Stomach (tissue), 9 donors: Measurements from ENCODE around the gene HSPA12B. TPM values are rescaled to one million over a fixed set of nuclear protein-coding genes. Genes with fewer than 3 reads are reported as not detected.
A peak's percentile ranks its signal among the peaks of the same experiment; 100 is the strongest.

Source experiments
- DNase-seq, 2 donors: peaks; one replicate each; pipeline versions ENCODE4 v3.0.0 to v3.0.0-alpha.2; 2013 to 2019
- H3K27ac ChIP-seq, 5 donors: fragments of 200-600 bp in 4 of 5; sonication (generic) in 4 of 5; one replicate each; pipeline ENCODE4 v1.5.1; 2013 to 2019; ENCODE audit warnings: mild to moderate bottlenecking in 1 of 5, moderate library complexity in 1 of 5
- H3K27me3 ChIP-seq, 3 donors: fragments of 200-600 bp; sonication (generic); one replicate each; pipeline ENCODE4 v1.5.1; 2017 to 2019; ENCODE audit warnings: mixed run types in 1 of 3
- H3K36me3 ChIP-seq, 4 donors: fragments of 200-600 bp; sonication (generic); 1 replicate in 3 of 4; 2 replicates in 1 of 4; pipeline ENCODE4 v1.5.1; 2016 to 2019
- H3K4me1 ChIP-seq, 4 donors: fragments of 200-600 bp; sonication (generic); one replicate each; pipeline ENCODE4 v1.5.1; 2016 to 2019
- H3K4me3 ChIP-seq, 4 donors: fragments of 200-600 bp; sonication (generic) in 3 of 4; one replicate each; pipeline ENCODE4 v1.5.1; 2016 to 2019; ENCODE audit warnings: mild to moderate bottlenecking in 1 of 4
- H3K9me3 ChIP-seq, 4 donors: fragments of 200-600 bp; sonication (generic); one replicate each; pipeline ENCODE4 v1.5.1; 2016 to 2019
- CTCF ChIP-seq, 7 experiments: fragments of 450-650 bp in 4 of 7; fragments of 200-600 bp in 3 of 7; sonication (generic) in 3 of 7; IDR thresholded peaks; one replicate each; pipeline ENCODE4 v1.5.1; 2016 to 2019; ENCODE audit warnings: antibody characterized with exemption in 7 of 7, control low read depth in 2 of 7, mild to moderate bottlenecking in 1 of 7
- EP300 ChIP-seq: sonication (generic); formaldehyde crosslinking; IDR thresholded peaks from one replicate; pipeline ENCODE4 v1.6.1; 2017; ENCODE audit warnings: antibody characterized with exemption
- POLR2A ChIP-seq, 4 donors: fragments of 450-650 bp; IDR thresholded peaks; one replicate each; pipeline ENCODE4 v1.6.1; 2016; ENCODE audit warnings: antibody characterized with exemption in 4 of 4, control low read depth in 2 of 4, mild to moderate bottlenecking in 1 of 4, moderate library complexity in 1 of 4
- POLR2AphosphoS5 ChIP-seq, 3 donors: sonication (generic); formaldehyde crosslinking; IDR thresholded peaks; one replicate each; pipeline ENCODE4 v1.6.1; 2016; ENCODE audit warnings: antibody characterized with exemption in 3 of 3
- WGBS, 5 donors: extraction: QIAGEN DNeasy Blood & Tissue Kit in 3 of 5; methylation state at CpG; one replicate each; pipeline versions ENCODE4 v1.1.5 to v1.1.7; 2013 to 2018; 5-methylcytosine and 5-hydroxymethylcytosine counted together
- intact Hi-C: fragments of 100-400 bp; cut with DNase I; formaldehyde crosslinking; loops from one replicate; pipeline ENCODE4 v1.15.1; 2023; ENCODE audit warnings: low total_unique reads
- polyA plus RNA-seq, 3 donors: library from polyadenylated mRNA; stranded (reverse); fragments of 200-250 nt; gene quantifications; one replicate each; pipeline ENCODE4 v1.2.3, GENCODE V29; 2013
- total RNA-seq, 5 donors: library from RNA; depleted of rRNA; stranded (reverse); fragments of >200 nt; gene quantifications; one replicate each; pipeline versions ENCODE4 v1.1.0 to v1.2.3, GENCODE V29; 2014 to 2016
- donor health status: healthy with polysubstance abuse.
- donor health status: Bipolar disorder and iron deficiency.
- donor health status: healthy.

The HSPA12B gene
- total and polyA plus RNA-seq, 8 donors: 0.87 to 14.3 (median 4.5) TPM

GRCh38 chr20:3783068-3783489 is 50.6 kb downstream of the HSPA12B start:
- intact Hi-C loops: loop anchor here (5.0 kb wide), 1 partner anchor 69 kb away; no protein-coding TSS in a partner anchor
- Histone ChIP-seq H3K9me3 (no peaks in the 10 kb centered on the region), H3K4me3 (no peak overlapping the region), H3K4me1 (peaks cover 47 to 75% (median 60%) of the 10 kb centered on the region in 4 donors), H3K36me3 (peaks cover 0 to 25% (median 8%) of the 10 kb centered on the region in 4 donors), H3K27ac (peak overlapping the region in 3 of 5 donors; percentile 25 to 88 (median 25)), H3K27me3 (peaks cover 0 to 15% (median 4%) of the 10 kb centered on the region in 3 donors)
- 23 to 48% (median 41%) methylated on average over 2 of the region's 2 CpGs for WGBS, 5 donors
- TF ChIP-seq EP300 (no peak), CTCF (IDR thresholded peaks at IDR 0.05) (no peak), POLR2AphosphoS5 (IDR thresholded peaks at IDR 0.05) (no peak), POLR2A (IDR thresholded peaks at IDR 0.05) (no peak)
- peak; percentile 46 to 84 for DNase-seq

- WGBS, 5 donors: 55 to 71% (median 64%) methylated on average over 10 of the region's 10 CpGs
- Histone ChIP-seq H3K27me3 (peaks cover 0 to 9% (median 0%) of the 10 kb centered on the region in 3 donors), H3K4me1 (peaks cover 42 to 75% (median 57%) of the 10 kb centered on the region in 4 donors), H3K9me3 (no peaks in the 10 kb centered on the region), H3K27ac (peak overlapping the region in 4 of 5 donors; percentile 13 to 90 (median 56)), H3K36me3 (peaks cover 0 to 25% (median 8%) of the 10 kb centered on the region in 4 donors), H3K4me3 (peak overlapping the region in 2 of 4 donors; percentile 70 to 77)
- TF ChIP-seq POLR2A (IDR thresholded peaks at IDR 0.05) (no peak), CTCF (IDR thresholded peaks at IDR 0.05) (no peak), EP300 (no peak), POLR2AphosphoS5 (IDR thresholded peaks at IDR 0.05) (no peak)
- intact Hi-C loops: loop anchor here (5.0 kb wide), 1 partner anchor 69 kb away; no protein-coding TSS in a partner anchor
- DNase-seq: peak in 1 of 2 donors; percentile 16
Observed at GRCh38 chr20:3783511-3784195, 51.2 kb downstream of the HSPA12B start.

GRCh38 chr20:3784216-3784853 is 51.9 kb downstream of the HSPA12B start:
- H3K4me3 ChIP-seq: peak overlapping the region in 3 of 4 donors; percentile 61 to 77 (median 70)
- H3K27ac ChIP-seq: peak overlapping the region in 4 of 5 donors; percentile 5 to 90 (median 50)
- peaks cover 0 to 2% (median 0%) of the 10 kb centered on the region in 3 donors for H3K27me3 ChIP-seq
- intact Hi-C loops: loop anchor here (5.0 kb wide), 1 partner anchor 68 kb away; no protein-coding TSS in a partner anchor
- 61 to 77% (median 72%) methylated on average over 17 of the region's 17 CpGs for WGBS, 5 donors
- peaks cover 41 to 76% (median 59%) of the 10 kb centered on the region in 4 donors for H3K4me1 ChIP-seq
- peak in 1 of 2 donors; percentile 12 for DNase-seq
- peaks cover 0 to 25% (median 8%) of the 10 kb centered on the region in 4 donors for H3K36me3 ChIP-seq
- TF ChIP-seq EP300: no peak
- TF ChIP-seq POLR2A (IDR thresholded peaks at IDR 0.05): no peak
- TF ChIP-seq POLR2AphosphoS5 (IDR thresholded peaks at IDR 0.05): no peak
- H3K9me3 ChIP-seq: no peaks in the 10 kb centered on the region

- WGBS, 5 donors: 69 to 86% (median 77%) methylated on average over 6 of the region's 6 CpGs
Observed at GRCh38 chr20:3784863-3785239, 52.4 kb downstream of the HSPA12B start.

More at GRCh38 chr20:3784863-3785239, 52.4 kb downstream of the HSPA12B start:
- Histone ChIP-seq H3K4me1 (peaks cover 41 to 76% (median 59%) of the 10 kb centered on the region in 4 donors), H3K4me3 (peak overlapping the region; percentile 61 to 77 (median 70)), H3K9me3 (no peaks in the 10 kb centered on the region), H3K27me3 (no peaks in the 10 kb centered on the region), H3K36me3 (peaks cover 0 to 25% (median 8%) of the 10 kb centered on the region in 4 donors), H3K27ac (peak overlapping the region in 3 of 5 donors; percentile 5 to 90 (median 88))
- no peak for TF ChIP-seq POLR2A (IDR thresholded peaks at IDR 0.05)
- TF ChIP-seq EP300: no peak
- TF ChIP-seq CTCF (IDR thresholded peaks at IDR 0.05): no peak
- no peak for TF ChIP-seq POLR2AphosphoS5 (IDR thresholded peaks at IDR 0.05)
- intact Hi-C loops: loop anchor here (5.0 kb wide), 1 partner anchor 67 kb away; no protein-coding TSS in a partner anchor
- no peak for DNase-seq
